ENCODE measurements around the gene MFRP. TPM values are rescaled to one million over a fixed set of nuclear protein-coding genes. Genes with fewer than 3 reads are reported as not detected.
A peak's percentile ranks its signal among the peaks of the same experiment; 100 is the strongest.

MFRP gene
- total and polyA plus RNA-seq, 9 of the 15 experiments (the other 6 are each of a cell fraction or from before 2014, with no cell fraction given) = not detected

DNA sequence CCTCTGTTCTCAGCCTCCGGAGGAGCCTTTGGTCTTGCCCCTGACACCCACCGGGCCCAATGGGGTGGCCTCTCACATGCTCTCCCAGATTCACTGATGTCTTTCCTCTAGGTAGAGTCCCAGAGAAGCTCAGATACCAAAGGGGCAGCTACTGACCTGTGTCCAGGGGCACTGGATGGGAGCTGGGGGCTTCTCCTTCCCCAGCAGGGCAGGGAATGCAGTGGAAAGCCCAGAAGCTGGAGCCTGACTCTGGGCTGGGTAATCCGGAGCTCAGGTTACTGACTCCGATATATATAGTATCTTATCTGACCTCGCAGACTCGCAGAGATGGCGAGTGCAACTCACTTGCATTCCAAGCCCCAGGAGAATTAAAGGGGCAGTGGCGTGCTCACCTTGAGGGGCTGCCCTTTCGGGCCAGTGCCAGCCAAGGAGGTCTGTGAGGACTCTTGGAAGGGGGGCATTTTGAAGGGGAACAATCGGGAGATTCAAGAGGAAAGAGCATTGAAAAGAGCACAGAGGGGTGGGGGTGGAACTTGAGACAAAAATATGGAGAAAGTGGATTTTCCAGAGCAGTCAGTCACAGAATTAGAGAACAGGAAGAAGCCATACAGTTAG is 32.5 kb upstream of the MFRP start (continued):
- TF ChIP-seq ZNF589 (CRISPR knock-in tag; IDR thresholded peaks at IDR 0.05; ENCODE audit: low read depth) (no peak), ZNF561 (CRISPR knock-in tag; conservative IDR thresholded peaks at IDR 0.05) (no peak), SMAD3 (CRISPR knock-in tag; conservative IDR thresholded peaks at IDR 0.05) (no peak), MAZ (CRISPR knock-in tag; conservative IDR thresholded peaks at IDR 0.05 in 1 of 2, IDR thresholded peaks at IDR 0.05 in 1 of 2) (no peak), TBL1XR1 (IDR thresholded peaks at IDR 0.05; ENCODE audit: low read length in 2 of 2) (peak in 1 of 2 experiments; percentile 47; a peak in 1 of 4 replicates), HDAC2 (IDR thresholded peaks at IDR 0.05) (no peak), CTBP1 (IDR thresholded peaks at IDR 0.05; ENCODE audit: borderline replicate concordance) (peak; percentile 75), CBX1 (IDR thresholded peaks at IDR 0.05; ENCODE audit: low read depth) (no peak), HEY1 (CRISPR knock-in tag; IDR thresholded peaks at IDR 0.05; ENCODE audit: borderline replicate concordance) (no peak), ELF4 (CRISPR knock-in tag; IDR thresholded peaks at IDR 0.05) (no peak), ZNF217 (CRISPR knock-in tag; IDR thresholded peaks at IDR 0.05) (no peak), POLR3A (IDR thresholded peaks at IDR 0.05; ENCODE audit: borderline replicate concordance, extremely low read depth, insufficient read depth, insufficient read length) (no peak), HOXB6 (CRISPR knock-in tag; IDR thresholded peaks at IDR 0.05; ENCODE audit: borderline replicate concordance) (no peak), ZNF263 (CRISPR knock-in tag; IDR thresholded peaks at IDR 0.05; ENCODE audit: borderline replicate concordance) (no peak), ZNF778 (CRISPR knock-in tag; IDR thresholded peaks at IDR 0.05) (no peak), FOSL1 (tag; conservative IDR thresholded peaks at IDR 0.05) (0 out of 2 replicates have a peak, but pooled peaks have one; percentile 17), RUNX1 (IDR thresholded peaks at IDR 0.05; ENCODE audit: low read depth) (no peak), GTF2A2 (tag; IDR thresholded peaks at IDR 0.05) (no peak), RBM39 (optimal IDR thresholded peaks at IDR 0.05; ENCODE audit: low read depth, low read length) (no peak), ZNF830 (CRISPR knock-in tag; IDR thresholded peaks at IDR 0.05) (no peak), RBFOX2 (IDR thresholded peaks at IDR 0.05; ENCODE audit: low read depth, low read length) (0 out of 2 replicates have a peak, but pooled peaks have one; percentile 19)
- TF ChIP-seq, protein P1, sequence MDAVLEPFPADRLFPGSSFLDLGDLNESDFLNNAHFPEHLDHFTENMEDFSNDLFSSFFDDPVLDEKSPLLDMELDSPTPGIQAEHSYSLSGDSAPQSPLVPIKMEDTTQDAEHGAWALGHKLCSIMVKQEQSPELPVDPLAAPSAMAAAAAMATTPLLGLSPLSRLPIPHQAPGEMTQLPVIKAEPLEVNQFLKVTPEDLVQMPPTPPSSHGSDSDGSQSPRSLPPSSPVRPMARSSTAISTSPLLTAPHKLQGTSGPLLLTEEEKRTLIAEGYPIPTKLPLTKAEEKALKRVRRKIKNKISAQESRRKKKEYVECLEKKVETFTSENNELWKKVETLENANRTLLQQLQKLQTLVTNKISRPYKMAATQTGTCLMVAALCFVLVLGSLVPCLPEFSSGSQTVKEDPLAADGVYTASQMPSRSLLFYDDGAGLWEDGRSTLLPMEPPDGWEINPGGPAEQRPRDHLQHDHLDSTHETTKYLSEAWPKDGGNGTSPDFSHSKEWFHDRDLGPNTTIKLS (IDR thresholded peaks at IDR 0.05; ENCODE audit: borderline replicate concordance, low read depth) = no peak
- TF ChIP-seq, protein P2, sequence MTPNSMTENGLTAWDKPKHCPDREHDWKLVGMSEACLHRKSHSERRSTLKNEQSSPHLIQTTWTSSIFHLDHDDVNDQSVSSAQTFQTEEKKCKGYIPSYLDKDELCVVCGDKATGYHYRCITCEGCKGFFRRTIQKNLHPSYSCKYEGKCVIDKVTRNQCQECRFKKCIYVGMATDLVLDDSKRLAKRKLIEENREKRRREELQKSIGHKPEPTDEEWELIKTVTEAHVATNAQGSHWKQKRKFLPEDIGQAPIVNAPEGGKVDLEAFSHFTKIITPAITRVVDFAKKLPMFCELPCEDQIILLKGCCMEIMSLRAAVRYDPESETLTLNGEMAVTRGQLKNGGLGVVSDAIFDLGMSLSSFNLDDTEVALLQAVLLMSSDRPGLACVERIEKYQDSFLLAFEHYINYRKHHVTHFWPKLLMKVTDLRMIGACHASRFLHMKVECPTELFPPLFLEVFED (CRISPR knock-in tag; conservative IDR thresholded peaks at IDR 0.05) = no peak
- TF ChIP-seq, protein P3, sequence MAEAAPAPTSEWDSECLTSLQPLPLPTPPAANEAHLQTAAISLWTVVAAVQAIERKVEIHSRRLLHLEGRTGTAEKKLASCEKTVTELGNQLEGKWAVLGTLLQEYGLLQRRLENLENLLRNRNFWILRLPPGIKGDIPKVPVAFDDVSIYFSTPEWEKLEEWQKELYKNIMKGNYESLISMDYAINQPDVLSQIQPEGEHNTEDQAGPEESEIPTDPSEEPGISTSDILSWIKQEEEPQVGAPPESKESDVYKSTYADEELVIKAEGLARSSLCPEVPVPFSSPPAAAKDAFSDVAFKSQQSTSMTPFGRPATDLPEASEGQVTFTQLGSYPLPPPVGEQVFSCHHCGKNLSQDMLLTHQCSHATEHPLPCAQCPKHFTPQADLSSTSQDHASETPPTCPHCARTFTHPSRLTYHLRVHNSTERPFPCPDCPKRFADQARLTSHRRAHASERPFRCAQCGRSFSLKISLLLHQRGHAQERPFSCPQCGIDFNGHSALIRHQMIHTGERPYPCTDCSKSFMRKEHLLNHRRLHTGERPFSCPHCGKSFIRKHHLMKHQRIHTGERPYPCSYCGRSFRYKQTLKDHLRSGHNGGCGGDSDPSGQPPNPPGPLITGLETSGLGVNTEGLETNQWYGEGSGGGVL (CRISPR knock-in tag; IDR thresholded peaks at IDR 0.05) = no peak

Measured in K562 (cell line).